HG03342 (cell line): ENCODE measurements around the gene NPIPB2.
"Not testable (repeated sequence)": the region's sequence is repeated elsewhere in the genome, so short reads cannot be mapped to it uniquely, and the experiment has no call there.

Experiments used
- ATAC-seq: cut with Tn5 transposase; IDR thresholded peaks from one replicate; pipeline ENCODE4 v1.9.1; 2021; ENCODE audit warnings: mild to moderate bottlenecking, moderate library complexity; ENCODE audit not compliant: unreplicated experiment

The NPIPB2 gene

DNA sequence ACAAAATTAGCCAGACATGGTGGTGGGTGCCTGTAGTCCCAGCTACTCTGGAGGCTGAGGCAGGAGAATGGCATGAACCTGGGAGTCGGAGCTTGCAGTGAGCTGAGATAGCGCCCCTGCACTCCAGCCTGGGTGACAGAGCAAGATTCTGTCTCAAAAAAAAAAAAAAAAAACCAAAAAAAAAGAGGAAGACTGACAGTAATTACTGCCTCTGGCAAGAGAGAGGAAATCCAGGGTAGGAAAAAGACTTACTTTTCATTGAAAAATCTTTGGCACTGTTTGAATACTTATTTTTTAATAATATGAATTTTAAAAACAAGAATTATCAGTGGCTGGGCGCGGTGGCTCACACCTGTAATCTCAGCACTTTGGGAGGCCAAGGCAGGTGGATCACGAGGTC lies 20.6 kb upstream of the NPIPB2 start:
- ATAC-seq = not testable (repeated sequence)

GRCh38 chr16:11957591-11958395 lies 15.9 kb upstream of the NPIPB2 start:
- ATAC-seq = no peak

DNA sequence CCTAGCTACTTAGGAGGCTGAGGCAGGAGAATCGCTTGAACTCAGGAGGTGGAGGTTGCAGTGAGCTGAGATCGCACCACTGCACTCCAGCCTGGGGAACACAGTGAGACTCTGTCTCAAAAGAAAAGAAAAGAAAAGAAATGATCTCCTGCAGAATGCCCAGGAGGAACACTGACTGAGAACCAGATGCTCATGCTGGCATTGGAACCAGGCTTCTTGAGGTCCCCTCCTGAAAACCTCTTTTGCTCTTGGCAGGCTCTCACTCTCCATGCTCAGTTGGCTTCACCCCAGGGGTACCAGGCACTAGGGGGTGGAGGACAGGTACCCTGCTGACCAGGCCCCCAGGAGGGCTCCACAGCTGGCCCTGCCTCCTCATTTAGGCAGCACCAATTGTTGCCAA lies 14.7 kb upstream of the NPIPB2 start:
- ATAC-seq = no peak

GRCh38 chr16:11955713-11956123 lies 13.9 kb upstream of the NPIPB2 start:
- no peak for ATAC-seq

GRCh38 chr16:11953576-11953975 lies 11.7 kb upstream of the NPIPB2 start:
- not testable (repeated sequence) for ATAC-seq

GRCh38 chr16:11950388-11950787 lies 8.5 kb upstream of the NPIPB2 start:
- no peak for ATAC-seq

DNA sequence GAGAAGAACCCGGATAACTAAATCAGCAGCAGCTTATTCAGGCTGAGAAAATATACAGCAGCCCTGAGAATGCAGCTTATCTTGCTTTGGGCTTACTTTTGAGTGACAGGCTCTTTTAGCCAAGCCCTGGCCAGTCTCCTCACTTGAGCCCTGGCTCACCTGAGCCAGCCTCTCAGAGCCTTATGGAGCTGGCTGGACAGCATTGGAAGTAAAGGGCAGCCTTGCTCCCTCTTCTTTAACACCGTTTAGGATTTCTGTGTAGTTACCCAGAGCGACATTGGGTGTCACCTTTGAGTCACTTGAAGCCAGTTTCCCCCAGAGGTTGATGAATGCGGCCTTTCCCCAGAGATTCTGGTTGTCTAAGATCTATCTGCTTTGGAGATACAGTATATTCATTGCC lies 7.7 kb upstream of the NPIPB2 start:
- ATAC-seq = no peak

DNA sequence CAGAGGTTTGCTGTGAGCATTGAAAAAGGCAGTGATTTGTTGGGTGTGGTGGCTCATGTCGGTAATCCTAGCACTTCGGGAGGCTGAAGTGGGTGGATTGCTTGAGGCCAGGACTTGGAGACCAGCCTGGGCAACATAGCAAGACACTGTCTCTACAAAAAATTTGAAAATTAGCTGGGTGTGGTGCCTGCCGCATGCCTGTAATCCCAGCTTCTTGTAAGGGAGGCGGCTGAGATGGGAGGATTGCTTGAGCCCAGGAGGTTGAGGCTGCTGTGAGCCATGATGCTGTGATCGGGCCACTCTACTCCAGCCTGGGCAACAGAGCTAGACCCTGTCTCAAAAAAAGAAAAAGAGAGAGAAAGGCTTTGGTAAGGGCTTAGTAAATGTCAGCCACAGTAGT lies 7.0 kb upstream of the NPIPB2 start:
- ATAC-seq = no peak

GRCh38 chr16:11946433-11946832 lies 4.6 kb upstream of the NPIPB2 start:
- ATAC-seq = no peak

GRCh38 chr16:11927350-11927749 lies 14.5 kb downstream of the NPIPB2 start:
- ATAC-seq = not testable (repeated sequence)

DNA sequence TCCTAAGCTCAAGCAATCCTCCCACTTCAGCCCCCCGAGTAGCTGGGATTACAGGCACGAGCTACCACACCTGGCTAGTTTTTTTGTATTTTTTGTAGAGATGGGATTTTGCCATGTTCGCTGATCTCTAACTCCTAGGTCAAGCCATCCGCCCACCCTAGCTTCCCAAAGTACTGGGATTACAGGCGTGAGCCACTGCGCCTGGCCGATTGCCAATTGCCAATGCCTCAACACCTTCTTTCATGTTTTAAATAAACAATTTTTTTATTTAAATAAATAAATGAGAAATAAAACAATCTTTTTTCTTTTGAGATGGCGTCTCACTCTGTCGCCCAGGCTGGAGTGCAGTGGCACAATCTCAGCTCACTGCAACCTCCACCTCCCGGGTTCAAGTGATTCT lies 17.8 kb downstream of the NPIPB2 start:
- not testable (repeated sequence) for ATAC-seq

DNA sequence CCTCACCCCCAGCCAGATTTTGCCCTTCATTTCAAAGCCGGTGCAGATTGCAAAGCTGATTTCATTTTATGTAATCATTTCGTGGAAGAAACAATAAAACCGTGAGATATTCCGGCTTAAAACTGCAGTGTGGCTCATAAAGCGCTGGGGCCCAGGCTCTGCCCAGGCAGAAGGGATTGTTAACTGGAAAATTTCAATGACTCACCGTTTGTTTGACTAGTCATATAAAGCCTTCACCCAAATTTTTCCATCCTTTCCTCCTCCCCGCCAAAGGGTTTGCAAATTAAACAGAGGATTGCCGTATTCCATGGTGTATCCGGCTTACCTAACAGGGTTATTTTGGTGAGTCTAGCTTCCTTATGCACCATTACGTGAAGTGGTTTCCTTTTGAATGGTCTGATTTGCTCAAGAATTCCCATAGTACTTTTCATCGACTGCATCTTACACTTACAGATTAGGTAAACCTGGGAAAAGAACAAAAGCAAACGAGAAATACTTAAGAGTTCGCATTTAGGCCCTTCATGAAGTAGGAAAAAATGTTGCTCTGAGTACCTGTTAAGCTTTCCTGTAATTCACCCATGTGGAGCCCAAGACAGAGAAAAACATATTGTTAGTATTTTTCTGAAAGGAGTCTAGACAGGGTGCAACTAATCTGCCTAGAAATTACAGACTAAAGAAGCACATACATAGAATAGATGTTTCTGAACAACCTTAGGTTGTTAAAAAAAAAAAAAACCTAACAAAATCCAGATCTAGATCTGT lies 25.1 kb downstream of the NPIPB2 start:
- ATAC-seq = no peak

GRCh38 chr16:11915644-11916523 lies 26.0 kb downstream of the NPIPB2 start, which contains the start of gene GSPT1:
Gene GSPT1 (minus strand): TSS chr16:11915956. CDS start chr16:11915720, 236 bp downstream.
- ATAC-seq = peak; percentile 81

GRCh38 chr16:11915114-11915643 lies 26.7 kb downstream of the NPIPB2 start:
- peak; percentile 30 for ATAC-seq

GRCh38 chr16:11914210-11915113 lies 27.4 kb downstream of the NPIPB2 start:
- ATAC-seq = no peak

DNA sequence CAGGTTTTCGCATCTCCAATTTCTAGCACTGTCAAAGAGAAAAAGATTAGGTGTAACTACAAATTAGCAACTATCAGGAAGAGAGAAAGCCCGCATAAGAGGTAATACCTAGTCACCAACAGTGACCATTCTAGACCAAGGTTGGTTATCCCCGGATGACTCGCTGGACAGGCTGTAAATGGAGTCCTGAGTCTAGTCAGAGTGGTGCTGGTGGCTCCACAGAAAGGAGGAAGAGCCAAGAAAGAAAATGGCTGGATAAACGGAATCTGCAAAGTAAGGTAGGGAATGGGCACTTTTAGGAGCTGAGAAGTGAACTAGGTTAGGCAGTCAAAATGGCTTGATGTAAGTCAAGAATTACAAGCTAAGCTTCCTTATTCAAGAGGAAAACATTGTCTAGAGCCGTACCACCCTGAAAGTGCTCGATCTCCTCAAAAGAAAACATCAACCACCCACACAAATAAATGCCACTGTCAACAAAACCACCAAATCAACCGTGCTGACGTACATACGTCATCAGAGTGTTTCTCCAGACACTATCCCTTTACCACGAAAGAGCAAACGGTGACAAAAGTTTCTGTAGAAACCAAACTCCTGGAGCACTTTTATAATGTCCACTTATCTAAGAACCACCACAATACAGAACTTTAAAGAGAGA lies 28.3 kb downstream of the NPIPB2 start:
- ATAC-seq = no peak

GRCh38 chr16:11909653-11910545 lies 31.9 kb downstream of the NPIPB2 start:
- no peak for ATAC-seq
